Brain microvascular endothelial cell (primary cell): ENCODE measurements around the gene PDF.

Source experiments
- DNase-seq: peaks from one replicate; pipeline ENCODE4 v3.0.0-alpha.2; 2020
- H3K27ac ChIP-seq: fragments of 250-450 bp; sonication (Bioruptor Pico); 2 replicates; pipeline ENCODE4 v1.5.1; 2020; ENCODE audit warnings: mild to moderate bottlenecking, moderate library complexity
- H3K27me3 ChIP-seq: fragments of 250-450 bp; sonication (Bioruptor Pico); replicated peaks from 2 replicates; pipeline ENCODE4 v1.5.1; 2020; ENCODE audit warnings: mild to moderate bottlenecking
- H3K36me3 ChIP-seq: fragments of 250-450 bp; sonication (Bioruptor Pico); replicated peaks from 2 replicates; pipeline ENCODE4 v1.5.1; 2020; ENCODE audit warnings: mild to moderate bottlenecking
- H3K4me3 ChIP-seq: 2 replicates; pipeline ENCODE4 v1.5.1; 2011; ENCODE audit warnings: low read depth, mild to moderate bottlenecking, control low read depth, low read length, moderate library complexity
- in situ Hi-C: cut with HindIII; loops from 2 replicates; pipeline ENCODE4 v1.10.0; 2017; ENCODE audit warnings: low sequenced_read_pairs, low pct_ligation_motif_present
- TF ChIP-seq, protein P1 (sequence below): IDR thresholded peaks from 2 replicates; pipeline ENCODE4 v1.5.1; 2011; ENCODE audit warnings: low read depth, mild to moderate bottlenecking, moderate library complexity, low read length, control low read depth, inconsistent platforms; ENCODE audit errors: missing control alignments

Gene PDF

GRCh38 chr16:69311533-69312387 is 18.6 kb downstream of the PDF start:
- in situ Hi-C loops, result no loop called here
- TF ChIP-seq, protein P1, sequence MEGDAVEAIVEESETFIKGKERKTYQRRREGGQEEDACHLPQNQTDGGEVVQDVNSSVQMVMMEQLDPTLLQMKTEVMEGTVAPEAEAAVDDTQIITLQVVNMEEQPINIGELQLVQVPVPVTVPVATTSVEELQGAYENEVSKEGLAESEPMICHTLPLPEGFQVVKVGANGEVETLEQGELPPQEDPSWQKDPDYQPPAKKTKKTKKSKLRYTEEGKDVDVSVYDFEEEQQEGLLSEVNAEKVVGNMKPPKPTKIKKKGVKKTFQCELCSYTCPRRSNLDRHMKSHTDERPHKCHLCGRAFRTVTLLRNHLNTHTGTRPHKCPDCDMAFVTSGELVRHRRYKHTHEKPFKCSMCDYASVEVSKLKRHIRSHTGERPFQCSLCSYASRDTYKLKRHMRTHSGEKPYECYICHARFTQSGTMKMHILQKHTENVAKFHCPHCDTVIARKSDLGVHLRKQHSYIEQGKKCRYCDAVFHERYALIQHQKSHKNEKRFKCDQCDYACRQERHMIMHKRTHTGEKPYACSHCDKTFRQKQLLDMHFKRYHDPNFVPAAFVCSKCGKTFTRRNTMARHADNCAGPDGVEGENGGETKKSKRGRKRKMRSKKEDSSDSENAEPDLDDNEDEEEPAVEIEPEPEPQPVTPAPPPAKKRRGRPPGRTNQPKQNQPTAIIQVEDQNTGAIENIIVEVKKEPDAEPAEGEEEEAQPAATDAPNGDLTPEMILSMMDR, result peak; percentile 24
- Histone ChIP-seq H3K36me3 (peaks cover 17% of the 10 kb centered on the region), H3K27me3 (no peaks in the 10 kb centered on the region), H3K4me3 (peak overlapping the region; percentile 85), H3K27ac (peak overlapping the region; percentile 48)
- DNase-seq, result no peak

DNA sequence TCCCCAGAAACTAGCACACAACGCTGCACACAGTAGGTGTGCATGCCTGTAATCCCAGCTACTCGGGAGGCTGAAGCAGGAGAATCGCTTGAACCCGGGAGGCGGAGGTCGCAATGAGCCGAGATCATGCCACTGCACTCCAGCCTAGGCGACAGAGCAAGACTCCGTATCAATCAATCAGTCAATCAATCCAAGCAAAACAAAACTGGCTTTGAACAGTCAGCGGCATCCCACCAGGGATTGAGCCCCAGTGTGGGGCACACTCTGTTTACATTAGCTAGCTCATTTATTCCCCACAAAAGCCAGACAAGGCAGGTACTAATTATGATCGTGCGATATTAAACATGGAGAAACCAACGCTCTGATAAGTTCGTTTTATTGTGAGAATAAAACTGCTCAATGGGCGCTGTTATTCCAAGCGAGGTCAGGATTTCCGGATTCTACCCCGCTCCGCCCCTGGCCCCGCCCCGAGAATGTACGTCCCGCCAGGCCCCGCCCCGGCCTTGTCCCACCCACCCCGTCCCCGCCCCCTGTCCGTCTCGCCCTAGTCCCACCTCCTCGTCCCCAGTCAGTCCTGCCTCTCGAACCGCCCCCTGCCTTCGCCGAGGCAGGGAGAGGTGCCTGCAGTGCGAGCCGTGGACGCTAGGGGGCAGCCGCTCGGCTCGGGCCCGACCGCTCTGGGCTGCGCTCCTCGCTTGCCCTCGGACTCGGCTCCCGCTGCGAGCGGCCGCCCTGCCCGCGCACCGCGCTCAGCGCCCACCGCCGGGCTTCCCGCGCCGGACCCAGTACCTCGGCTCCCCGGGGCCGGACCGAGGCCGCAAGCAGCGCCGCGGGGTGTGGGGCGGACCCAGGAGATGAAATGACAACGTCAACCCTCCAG is 19.5 kb downstream of the PDF start, which contains the start of gene VPS4A:
Gene VPS4A (plus strand): TSS at position 698 of the 880 bp plus-strand sequence. CDS start 162 bp downstream, at position 860.
- no peaks in the 10 kb centered on the region for H3K27me3 ChIP-seq
- peak within 1 kb of the TSS; percentile 85 for H3K4me3 ChIP-seq
- H3K27ac ChIP-seq, result peak within 1 kb of the TSS; percentile 68
- TF ChIP-seq, protein P1, result peak; percentile 81
- DNase-seq, result peak; percentile 93
- in situ Hi-C loops, result no loop called here
- peaks cover 8% of the 10 kb centered on the region for H3K36me3 ChIP-seq

GRCh38 chr16:69309316-69309715 is 21.1 kb downstream of the PDF start:
- TF ChIP-seq, protein P1, result no peak
- Histone ChIP-seq H3K27me3 (no peaks in the 10 kb centered on the region), H3K36me3 (no peaks in the 10 kb centered on the region), H3K27ac (no peak overlapping the region), H3K4me3 (no peak overlapping the region)
- in situ Hi-C loops, result no loop called here
- no peak for DNase-seq

DNA sequence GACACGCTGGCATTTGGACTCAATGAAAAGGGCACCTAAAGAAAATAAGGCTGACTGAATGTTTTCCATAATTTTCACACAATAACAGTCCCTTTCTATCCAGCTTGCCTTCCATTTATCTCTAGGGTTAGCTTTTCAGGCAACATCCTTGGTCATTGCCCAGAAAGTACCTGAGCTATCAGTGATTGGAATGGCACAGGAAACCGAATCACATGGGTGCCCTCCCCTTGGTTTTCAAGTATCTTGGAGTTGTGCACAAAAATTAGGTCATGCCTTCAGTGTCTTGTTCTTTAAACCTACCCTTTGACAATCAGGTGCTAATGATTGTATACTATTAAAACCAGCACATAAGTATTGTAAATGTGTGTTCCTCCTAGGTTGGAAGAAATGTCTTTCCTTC is 22.5 kb downstream of the PDF start:
- H3K36me3 ChIP-seq, result no peaks in the 10 kb centered on the region
- H3K27me3 ChIP-seq, result no peaks in the 10 kb centered on the region
- in situ Hi-C loops, result no loop called here
- DNase-seq, result no peak
- no peak overlapping the region for H3K4me3 ChIP-seq
- TF ChIP-seq, protein P1, result no peak
- no peak overlapping the region for H3K27ac ChIP-seq

- Histone ChIP-seq H3K27ac (no peak overlapping the region), H3K36me3 (no peaks in the 10 kb centered on the region), H3K27me3 (no peaks in the 10 kb centered on the region), H3K4me3 (no peak overlapping the region)
- TF ChIP-seq, protein P1, result no peak
- DNase-seq, result no peak
- in situ Hi-C loops, result no loop called here
These were observed 23.3 kb downstream of the PDF start for GRCh38 chr16:69307091-69307490.
